ENCODE data around the gene ZCCHC24.
"Not testable (repeated sequence)": the region's sequence is repeated elsewhere in the genome, so short reads cannot be mapped to it uniquely, and the experiment has no call there.

Gene ZCCHC24

GRCh38 chr10:79347894-79348639 is 97.4 kb downstream of the ZCCHC24 start:
- DNase-seq (ENCODE audit: low read depth in 2 of 3, low spot score in 2 of 3), result peak; percentile 40 to 64 (median 48)

- peak; percentile 93 to 97 (median 95) for DNase-seq (ENCODE audit: low read depth in 2 of 3, low spot score in 2 of 3)
Measured at GRCh38 chr10:79347226-79347893, 98.1 kb downstream of the ZCCHC24 start, which contains the start of gene PPIF. Gene PPIF, plus strand, starts transcription at chr10:79347469. Its CDS starts 80 bp downstream, at chr10:79347549.

GRCh38 chr10:79346388-79347225 is 98.8 kb downstream of the ZCCHC24 start:
- no peak for DNase-seq (ENCODE audit: low read depth in 2 of 3, low spot score in 2 of 3)

- no peak for DNase-seq (ENCODE audit: low read depth in 2 of 3, low spot score in 2 of 3)
Measured at GRCh38 chr10:79346012-79346340, 99.4 kb downstream of the ZCCHC24 start.

- no peak for DNase-seq (ENCODE audit: low read depth in 2 of 3, low spot score in 2 of 3)
Measured at GRCh38 chr10:79345241-79346011, 100.0 kb downstream of the ZCCHC24 start.

GRCh38 chr10:79344502-79345195 is 100.8 kb downstream of the ZCCHC24 start:
- no peak for DNase-seq (ENCODE audit: low read depth in 2 of 3, low spot score in 2 of 3)

GRCh38 chr10:79342811-79343561 is 102.4 kb downstream of the ZCCHC24 start:
- DNase-seq (ENCODE audit: low read depth in 2 of 3, low spot score in 2 of 3), result no peak

GRCh38 chr10:79342295-79342761 is 103.1 kb downstream of the ZCCHC24 start:
- no peak for DNase-seq (ENCODE audit: low read depth in 2 of 3, low spot score in 2 of 3)

GRCh38 chr10:79340646-79341244 is 104.7 kb downstream of the ZCCHC24 start:
- DNase-seq (ENCODE audit: low read depth in 2 of 3, low spot score in 2 of 3), result no peak

GRCh38 chr10:79339266-79339665 is 106.2 kb downstream of the ZCCHC24 start:
- no peak for DNase-seq (ENCODE audit: low read depth in 2 of 3, low spot score in 2 of 3)

GRCh38 chr10:79337783-79338469 is 107.5 kb downstream of the ZCCHC24 start:
- DNase-seq (ENCODE audit: low read depth in 2 of 3, low spot score in 2 of 3), result not testable (repeated sequence)

- DNase-seq (ENCODE audit: low read depth in 2 of 3, low spot score in 2 of 3), result no peak
Measured at GRCh38 chr10:79336739-79337138, 108.7 kb downstream of the ZCCHC24 start.

- DNase-seq (ENCODE audit: low read depth in 2 of 3, low spot score in 2 of 3), result no peak
Measured at GRCh38 chr10:79336276-79336675, 109.1 kb downstream of the ZCCHC24 start.

GRCh38 chr10:79335470-79336235 is 109.8 kb downstream of the ZCCHC24 start:
- DNase-seq (ENCODE audit: low read depth in 2 of 3, low spot score in 2 of 3), result no peak

- no peak for DNase-seq (ENCODE audit: low read depth in 2 of 3, low spot score in 2 of 3)
Measured at GRCh38 chr10:79335094-79335469, 110.3 kb downstream of the ZCCHC24 start.

- no peak for DNase-seq (ENCODE audit: low read depth in 2 of 3, low spot score in 2 of 3)
Measured at GRCh38 chr10:79334573-79334972, 110.9 kb downstream of the ZCCHC24 start.

GRCh38 chr10:79333513-79333912 is 111.9 kb downstream of the ZCCHC24 start:
- DNase-seq (ENCODE audit: low read depth in 2 of 3, low spot score in 2 of 3), result no peak

All from activated CD8-positive, alpha-beta memory T cell treated with anti-CD3 and anti-CD28 coated beads for 48 hours (primary cell).